GM12874 (cell line): ENCODE results near the gene NUP50.

Experiments
- TF ChIP-seq, protein P1 (sequence below): IDR thresholded peaks from 2 replicates; pipeline ENCODE4 v1.5.1; 2011; ENCODE audit warnings: low read depth, mild to moderate bottlenecking, control low read depth, low read length, moderate library complexity; ENCODE audit not compliant: insufficient read depth

The NUP50 gene

DNA sequence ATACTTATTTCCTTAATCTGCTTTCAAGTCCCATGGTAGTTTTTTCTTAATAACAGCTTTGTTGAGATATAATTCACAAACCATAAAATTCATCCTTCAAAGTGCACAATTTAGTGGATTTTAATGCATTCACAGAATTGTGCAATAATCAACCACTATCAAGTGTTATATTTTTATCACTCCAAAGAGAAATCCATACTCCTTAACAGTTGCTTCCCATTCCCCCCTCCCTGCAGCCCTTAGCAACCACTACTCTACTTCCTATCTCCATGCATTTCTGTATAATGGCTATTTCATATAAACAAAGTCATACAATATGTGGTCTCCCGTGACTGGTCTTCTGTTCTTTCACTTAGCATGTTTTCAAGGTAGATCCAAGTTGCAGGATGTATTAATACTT, 18.8 kb upstream of the NUP50 start:
- TF ChIP-seq, protein P1, sequence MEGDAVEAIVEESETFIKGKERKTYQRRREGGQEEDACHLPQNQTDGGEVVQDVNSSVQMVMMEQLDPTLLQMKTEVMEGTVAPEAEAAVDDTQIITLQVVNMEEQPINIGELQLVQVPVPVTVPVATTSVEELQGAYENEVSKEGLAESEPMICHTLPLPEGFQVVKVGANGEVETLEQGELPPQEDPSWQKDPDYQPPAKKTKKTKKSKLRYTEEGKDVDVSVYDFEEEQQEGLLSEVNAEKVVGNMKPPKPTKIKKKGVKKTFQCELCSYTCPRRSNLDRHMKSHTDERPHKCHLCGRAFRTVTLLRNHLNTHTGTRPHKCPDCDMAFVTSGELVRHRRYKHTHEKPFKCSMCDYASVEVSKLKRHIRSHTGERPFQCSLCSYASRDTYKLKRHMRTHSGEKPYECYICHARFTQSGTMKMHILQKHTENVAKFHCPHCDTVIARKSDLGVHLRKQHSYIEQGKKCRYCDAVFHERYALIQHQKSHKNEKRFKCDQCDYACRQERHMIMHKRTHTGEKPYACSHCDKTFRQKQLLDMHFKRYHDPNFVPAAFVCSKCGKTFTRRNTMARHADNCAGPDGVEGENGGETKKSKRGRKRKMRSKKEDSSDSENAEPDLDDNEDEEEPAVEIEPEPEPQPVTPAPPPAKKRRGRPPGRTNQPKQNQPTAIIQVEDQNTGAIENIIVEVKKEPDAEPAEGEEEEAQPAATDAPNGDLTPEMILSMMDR, result no peak

DNA sequence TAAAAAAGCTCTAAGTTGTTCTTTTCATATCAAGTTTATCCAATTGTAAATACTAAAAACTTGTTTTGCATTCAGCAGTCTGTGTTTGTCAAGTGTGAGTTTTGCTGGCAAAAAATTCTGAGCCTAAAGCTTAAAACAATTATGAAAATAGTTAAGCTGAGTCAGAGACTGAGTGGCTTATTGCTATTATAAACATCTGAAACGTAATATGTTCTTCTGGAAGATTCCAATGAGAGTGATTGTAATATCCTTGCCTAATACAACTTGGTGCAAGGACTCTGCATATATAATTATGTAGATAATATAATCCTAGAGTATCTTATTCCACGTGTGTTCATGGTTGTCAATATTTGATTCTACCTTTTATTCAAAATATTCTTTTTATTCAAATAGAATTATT, 14.1 kb upstream of the NUP50 start:
- TF ChIP-seq, protein P1, result no peak

DNA sequence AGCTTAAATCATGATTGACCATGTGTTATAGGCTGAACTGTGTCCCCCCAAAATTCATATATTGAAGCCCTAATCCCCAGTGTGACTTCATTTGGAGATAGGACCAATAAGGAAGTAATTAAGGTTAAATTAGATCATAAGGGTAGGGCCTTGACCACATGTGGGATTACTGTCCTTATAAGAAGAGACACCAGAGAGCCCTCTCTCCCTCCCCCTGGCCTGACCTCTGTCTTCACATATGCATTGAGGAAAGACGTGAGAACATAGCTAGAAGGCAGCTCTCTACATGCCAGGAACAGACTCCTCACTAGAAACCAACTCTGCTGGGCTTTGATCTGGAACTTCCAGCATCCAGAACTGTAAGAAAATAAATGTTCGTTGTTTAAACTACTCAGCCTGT, 13.6 kb upstream of the NUP50 start:
- TF ChIP-seq, protein P1, result no peak

DNA sequence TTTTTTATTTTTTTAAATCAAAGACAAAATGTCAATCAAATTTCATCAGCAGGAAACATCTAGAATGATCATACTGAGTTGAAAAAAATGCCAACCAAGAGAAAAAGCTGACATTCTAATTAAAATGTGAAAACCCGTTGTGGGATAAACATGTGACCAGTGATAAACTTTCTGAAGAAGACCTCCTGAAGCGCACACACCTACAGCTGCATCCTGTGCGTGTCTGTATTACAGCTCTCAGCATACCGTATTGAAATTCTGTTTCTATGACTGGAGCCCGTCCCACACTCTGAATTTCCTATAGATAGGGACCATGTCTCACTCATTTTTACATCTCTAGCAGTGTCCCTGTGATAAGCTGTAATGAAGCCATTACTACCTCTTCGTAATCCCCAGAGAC, 12.2 kb upstream of the NUP50 start:
- TF ChIP-seq, protein P1, result no peak

DNA sequence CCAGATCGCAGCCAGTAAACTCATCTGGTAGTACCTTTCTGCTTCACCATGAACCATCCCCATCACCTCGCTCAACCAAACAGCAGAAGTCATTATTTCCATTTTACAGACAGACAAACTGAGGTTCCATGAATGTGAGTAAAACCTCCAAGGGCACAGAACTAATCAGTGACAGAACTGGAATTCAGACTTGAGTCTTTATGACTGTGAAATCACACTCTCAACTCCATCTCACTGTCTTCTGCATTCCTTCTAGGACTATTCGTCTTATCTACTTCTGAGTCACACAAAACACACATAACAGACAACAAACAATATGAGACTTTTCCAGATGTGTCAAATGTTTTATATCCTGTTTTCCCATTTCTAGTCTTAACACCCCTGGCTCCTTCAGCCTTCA, 9.3 kb upstream of the NUP50 start:
- TF ChIP-seq, protein P1, result no peak

DNA sequence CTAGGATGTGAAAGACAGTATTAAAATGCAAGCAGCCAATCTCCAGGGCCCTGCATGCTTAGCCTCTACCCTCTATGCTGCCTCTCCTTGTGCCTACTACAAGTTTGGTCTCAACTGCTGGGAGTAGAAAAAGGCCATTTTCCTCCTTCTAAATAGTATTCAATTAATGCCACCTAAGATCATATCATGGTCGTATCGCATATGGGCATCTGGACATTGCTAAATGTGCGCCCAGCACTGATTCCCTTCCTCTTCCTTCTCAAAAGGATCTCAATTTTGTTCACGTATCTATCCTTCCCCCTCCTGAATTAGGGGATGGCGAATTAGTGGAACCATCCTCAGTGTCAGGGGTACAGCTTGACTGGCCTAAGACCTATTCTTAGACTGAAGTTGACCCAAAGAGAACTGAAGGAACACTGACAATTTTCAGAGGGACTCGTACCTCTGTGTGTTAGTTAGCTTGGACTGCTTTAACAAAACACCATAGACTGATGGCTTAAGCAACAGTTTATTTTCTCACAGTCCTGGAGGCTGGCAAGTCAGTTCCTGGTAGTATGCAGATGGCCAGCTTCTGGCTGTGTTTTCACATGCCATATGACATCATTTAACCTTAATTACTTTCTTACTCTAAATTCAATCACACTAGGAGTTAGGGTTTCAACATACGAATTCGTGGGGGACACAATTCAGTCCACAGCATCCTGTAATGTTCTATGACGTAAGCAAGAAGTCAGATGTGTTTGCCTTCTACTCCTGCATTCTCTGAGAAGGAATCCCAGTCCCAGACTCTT, 8.5 kb upstream of the NUP50 start:
- TF ChIP-seq, protein P1, result no peak

DNA sequence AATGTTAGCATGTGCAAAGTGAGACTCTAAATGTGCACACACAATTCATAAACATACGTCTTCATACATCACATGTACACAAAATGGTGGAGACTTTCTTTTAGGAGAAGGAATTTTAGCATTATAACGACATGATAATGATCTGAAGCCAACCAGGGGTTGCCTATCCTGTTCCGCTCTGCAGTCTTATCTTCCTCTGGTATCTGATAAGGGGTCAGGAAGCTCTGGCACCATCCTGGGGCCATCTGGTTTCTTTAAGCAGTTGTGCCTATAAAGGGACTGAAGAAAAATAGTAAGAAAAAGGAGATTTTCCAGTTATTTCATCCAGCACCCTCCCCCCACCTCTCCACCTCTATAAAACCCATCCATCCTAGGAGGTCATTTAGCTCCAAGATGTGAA, 5.8 kb upstream of the NUP50 start:
- TF ChIP-seq, protein P1, result no peak
